Activated naive CD8-positive, alpha-beta T cell treated with anti-CD3 and anti-CD28 coated beads, Interleukin-2, amount 50 U/mL, for 16 hours (primary cell): ENCODE measurements around the gene IGSF3.
"Not testable (repeated sequence)": the region's sequence is repeated elsewhere in the genome, so short reads cannot be mapped to it uniquely, and the experiment has no call there.

Source experiments
- DNase-seq: peaks from one replicate; pipeline ENCODE4 v3.0.0-alpha.2; 2020; ENCODE audit warnings: low read depth, low spot score

Gene IGSF3

GRCh38 chr1:116664366-116664977 is 3.1 kb downstream of the IGSF3 start:
- DNase-seq: no peak

GRCh38 chr1:116663821-116664220 is 3.7 kb downstream of the IGSF3 start:
- no peak for DNase-seq

GRCh38 chr1:116661633-116662032 is 5.9 kb downstream of the IGSF3 start:
- no peak for DNase-seq

- not testable (repeated sequence) for DNase-seq
Measured at GRCh38 chr1:116658645-116659044, 8.9 kb downstream of the IGSF3 start.

- DNase-seq: not testable (repeated sequence)
Measured at GRCh38 chr1:116657836-116658235, 9.7 kb downstream of the IGSF3 start.

GRCh38 chr1:116654351-116654750 is 13.2 kb downstream of the IGSF3 start:
- no peak for DNase-seq

GRCh38 chr1:116652598-116652997 is 14.9 kb downstream of the IGSF3 start:
- DNase-seq: not testable (repeated sequence)

GRCh38 chr1:116650781-116651180 is 16.8 kb downstream of the IGSF3 start:
- DNase-seq: not testable (repeated sequence)

GRCh38 chr1:116649041-116649440 is 18.5 kb downstream of the IGSF3 start:
- not testable (repeated sequence) for DNase-seq

GRCh38 chr1:116648325-116648724 is 19.2 kb downstream of the IGSF3 start:
- not testable (repeated sequence) for DNase-seq

- not testable (repeated sequence) for DNase-seq
Measured at GRCh38 chr1:116647186-116647585, 20.3 kb downstream of the IGSF3 start.

GRCh38 chr1:116646673-116647170 is 20.8 kb downstream of the IGSF3 start:
- not testable (repeated sequence) for DNase-seq

GRCh38 chr1:116645802-116646672 is 21.5 kb downstream of the IGSF3 start:
- not testable (repeated sequence) for DNase-seq

GRCh38 chr1:116644993-116645392 is 22.5 kb downstream of the IGSF3 start:
- not testable (repeated sequence) for DNase-seq

- not testable (repeated sequence) for DNase-seq
Measured at GRCh38 chr1:116644096-116644495, 23.4 kb downstream of the IGSF3 start.

GRCh38 chr1:116643281-116643751 is 24.2 kb downstream of the IGSF3 start:
- not testable (repeated sequence) for DNase-seq

GRCh38 chr1:116642311-116643280 is 24.9 kb downstream of the IGSF3 start:
- not testable (repeated sequence) for DNase-seq

- not testable (repeated sequence) for DNase-seq
Measured at GRCh38 chr1:116637583-116637982, 29.9 kb downstream of the IGSF3 start.

GRCh38 chr1:116636584-116636983 is 30.9 kb downstream of the IGSF3 start:
- DNase-seq: not testable (repeated sequence)

GRCh38 chr1:116634386-116634785 is 33.1 kb downstream of the IGSF3 start:
- not testable (repeated sequence) for DNase-seq
